Hepatocyte (in vitro differentiated cells): ENCODE results near the gene ME2.
"Not testable (repeated sequence)": the region's sequence is repeated elsewhere in the genome, so short reads cannot be mapped to it uniquely, and the experiment has no call there.

Source experiments
- EZH2 ChIP-seq: fragments of 200-600 bp; sonication (generic); IDR thresholded peaks from 2 replicates; pipeline ENCODE4 v1.6.1; 2016; ENCODE audit warnings: antibody characterized with exemption, mild to moderate bottlenecking, borderline replicate concordance
- EZH2phosphoT487 ChIP-seq: fragments of 200-600 bp; sonication (generic); IDR thresholded peaks from one replicate; pipeline ENCODE4 v1.6.1; 2018; ENCODE audit warnings: antibody characterized with exemption, mild to moderate bottlenecking, low read depth, moderate library complexity; ENCODE audit not compliant: unreplicated experiment, severe bottlenecking
- TF ChIP-seq, protein P1 (sequence below): fragments of 200-600 bp; sonication (generic); IDR thresholded peaks from 2 replicates; pipeline ENCODE4 v1.5.1; 2016; ENCODE audit warnings: antibody characterized with exemption, mild to moderate bottlenecking; ENCODE audit not compliant: poor library complexity

- TF ChIP-seq, protein P1, sequence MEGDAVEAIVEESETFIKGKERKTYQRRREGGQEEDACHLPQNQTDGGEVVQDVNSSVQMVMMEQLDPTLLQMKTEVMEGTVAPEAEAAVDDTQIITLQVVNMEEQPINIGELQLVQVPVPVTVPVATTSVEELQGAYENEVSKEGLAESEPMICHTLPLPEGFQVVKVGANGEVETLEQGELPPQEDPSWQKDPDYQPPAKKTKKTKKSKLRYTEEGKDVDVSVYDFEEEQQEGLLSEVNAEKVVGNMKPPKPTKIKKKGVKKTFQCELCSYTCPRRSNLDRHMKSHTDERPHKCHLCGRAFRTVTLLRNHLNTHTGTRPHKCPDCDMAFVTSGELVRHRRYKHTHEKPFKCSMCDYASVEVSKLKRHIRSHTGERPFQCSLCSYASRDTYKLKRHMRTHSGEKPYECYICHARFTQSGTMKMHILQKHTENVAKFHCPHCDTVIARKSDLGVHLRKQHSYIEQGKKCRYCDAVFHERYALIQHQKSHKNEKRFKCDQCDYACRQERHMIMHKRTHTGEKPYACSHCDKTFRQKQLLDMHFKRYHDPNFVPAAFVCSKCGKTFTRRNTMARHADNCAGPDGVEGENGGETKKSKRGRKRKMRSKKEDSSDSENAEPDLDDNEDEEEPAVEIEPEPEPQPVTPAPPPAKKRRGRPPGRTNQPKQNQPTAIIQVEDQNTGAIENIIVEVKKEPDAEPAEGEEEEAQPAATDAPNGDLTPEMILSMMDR = not testable (repeated sequence)
- not testable (repeated sequence) for TF ChIP-seq EZH2, EZH2phosphoT487
Observed at GRCh38 chr18:51003174-51003573, 124.3 kb downstream of the ME2 start.
